DLD1 (cell line): Measurements from ENCODE around the gene CLEC16A.

Experiments used
- in situ Hi-C: cut with HindIII; loops from 2 replicates; pipeline ENCODE4 v1.10.0; 2017; ENCODE audit warnings: low sequenced_read_pairs

Gene CLEC16A

DNA sequence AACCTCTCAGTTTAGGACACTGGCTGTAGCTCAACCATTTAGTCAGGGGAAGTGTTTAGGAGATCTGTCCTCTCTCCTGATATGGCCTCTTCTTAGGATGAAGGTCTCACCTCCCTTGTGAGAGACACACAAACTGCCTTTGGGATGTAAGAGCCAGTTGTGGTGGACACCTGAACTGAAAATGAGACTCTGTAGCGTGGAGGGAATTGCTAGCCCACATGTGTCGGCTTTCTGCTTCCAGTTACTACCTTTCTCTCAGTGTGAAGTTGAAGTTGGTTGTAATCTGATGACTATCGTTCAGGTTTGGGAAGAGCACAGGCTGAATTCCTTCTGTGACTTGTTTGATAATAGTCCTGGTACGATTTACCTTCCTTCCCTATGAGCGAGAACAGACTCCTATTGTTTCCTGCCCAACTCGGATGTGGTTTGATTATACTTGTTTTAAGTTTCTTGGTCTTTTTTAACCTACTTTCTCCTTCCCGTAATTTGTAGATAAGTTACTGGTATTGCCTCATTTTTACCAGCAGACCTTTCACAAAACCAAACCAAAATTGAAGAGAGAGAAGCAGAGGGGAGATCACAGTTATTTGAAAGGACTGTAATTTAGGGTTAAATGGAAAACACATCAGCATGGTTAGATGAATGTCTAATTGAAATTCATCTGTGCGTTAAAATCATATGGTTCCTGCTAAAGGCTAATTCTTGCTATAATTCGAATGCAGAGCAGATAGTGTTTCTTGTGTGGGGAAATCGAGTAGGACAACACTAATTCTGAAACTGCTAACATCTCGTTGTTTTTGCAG is 43.2 kb downstream of the CLEC16A start:
- in situ Hi-C loops: no loop called here

DNA sequence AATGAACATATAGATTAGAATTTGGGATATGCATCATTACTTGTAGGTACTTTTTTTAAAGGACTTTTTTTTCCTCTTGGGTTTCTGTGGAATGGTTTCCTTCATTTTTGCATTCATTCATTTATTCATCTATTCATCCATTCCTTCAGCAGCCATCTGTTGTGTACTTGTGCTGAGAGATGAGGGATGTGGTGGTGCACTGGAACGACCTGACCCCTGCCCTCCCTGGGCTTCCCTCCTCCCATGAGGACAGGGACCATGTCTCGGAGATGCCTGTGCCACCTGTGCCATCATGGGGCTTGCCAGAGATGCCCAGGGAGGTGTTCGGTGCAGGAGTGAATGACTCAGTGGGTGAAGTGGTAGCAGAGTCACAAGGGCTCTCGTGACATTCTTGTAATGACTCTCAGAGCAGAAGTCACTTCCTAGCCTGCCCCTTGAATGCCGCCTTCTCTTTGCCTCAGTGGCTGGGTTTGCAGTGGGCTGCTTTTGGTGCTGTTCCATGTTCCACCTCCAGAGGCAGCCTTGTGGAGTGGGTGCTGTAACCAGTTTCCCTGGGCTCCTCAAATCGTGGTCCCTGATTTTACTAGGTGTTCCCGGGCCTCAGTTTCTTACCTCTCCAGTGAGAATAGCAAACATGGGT is 43.9 kb downstream of the CLEC16A start:
- in situ Hi-C loops: no loop called here

DNA sequence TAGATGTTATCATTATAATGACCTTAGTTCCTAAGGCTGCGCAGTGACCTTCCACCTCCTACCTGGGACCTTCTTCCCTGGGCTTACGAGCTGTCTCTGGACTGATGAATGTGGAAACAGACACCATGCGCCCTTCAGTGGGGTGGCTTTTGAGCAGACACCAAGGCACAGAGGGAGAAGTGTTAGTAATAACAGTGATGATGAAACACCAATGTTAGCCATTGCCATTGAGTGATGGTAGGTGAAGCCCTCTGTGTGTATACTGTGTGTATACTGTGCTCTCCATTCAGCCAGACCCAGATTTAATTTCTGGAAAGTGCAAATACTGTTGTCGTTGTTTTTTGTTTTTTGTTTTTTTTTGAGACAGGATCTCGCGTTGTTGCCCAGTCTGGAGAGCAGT is 44.5 kb downstream of the CLEC16A start:
- in situ Hi-C loops: no loop called here

DNA sequence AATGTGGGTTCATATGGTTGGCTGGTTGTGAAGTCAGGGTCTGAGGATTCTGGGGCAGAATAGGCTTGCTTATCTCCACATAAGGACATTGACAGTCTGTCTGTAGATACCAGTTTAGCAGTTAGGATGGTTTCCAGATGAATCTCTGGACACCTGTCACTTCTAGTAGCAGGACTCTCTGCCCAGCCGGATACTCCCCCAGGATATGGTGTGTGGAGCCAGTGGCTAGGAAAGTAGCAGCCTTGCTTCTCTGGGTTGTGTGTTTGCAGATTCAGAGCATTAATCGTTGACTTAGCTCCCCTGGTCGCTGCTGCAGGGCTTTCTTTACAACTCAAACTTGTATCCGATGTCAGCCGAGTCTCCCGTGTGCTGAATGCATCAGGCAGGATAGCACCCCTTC is 45.2 kb downstream of the CLEC16A start:
- in situ Hi-C loops: no loop called here

DNA sequence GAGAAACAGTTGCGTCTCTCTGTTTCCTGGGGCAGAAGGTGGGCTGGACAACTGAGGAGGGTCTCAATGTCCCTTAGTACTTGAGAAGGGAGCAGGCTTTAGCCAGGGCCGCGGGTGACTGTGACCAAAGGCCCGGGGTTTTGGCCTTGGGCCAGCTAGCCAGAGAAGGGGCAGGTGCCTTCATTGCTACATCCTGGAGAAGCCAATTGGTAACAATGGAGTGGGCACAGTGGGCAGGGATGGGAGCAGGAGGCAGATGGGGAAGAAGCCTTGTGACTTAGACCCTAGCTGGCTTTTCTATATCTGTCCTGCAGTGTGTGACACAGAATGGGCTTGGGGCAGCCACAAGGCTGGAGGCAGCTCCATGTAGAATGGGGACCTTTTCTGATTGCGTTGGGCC is 46.0 kb downstream of the CLEC16A start:
- in situ Hi-C loops: no loop called here

DNA sequence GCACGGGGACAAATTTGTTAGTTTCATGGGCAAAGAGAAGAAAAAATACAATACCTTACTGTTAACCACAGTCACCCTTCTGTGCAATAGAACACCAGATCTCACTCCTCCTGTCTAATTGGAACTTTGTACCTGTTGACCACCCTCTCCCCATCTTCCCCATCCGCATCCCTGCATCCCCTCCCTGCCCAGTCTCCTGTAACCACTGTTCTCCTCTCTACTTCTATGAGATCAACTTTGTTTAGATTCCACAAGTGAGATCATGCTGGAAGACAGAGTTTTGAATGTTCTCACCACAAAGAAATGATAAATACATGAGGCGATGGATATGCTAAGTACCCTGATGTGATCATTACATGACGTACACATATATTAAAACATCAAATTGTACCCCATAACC is 47.7 kb downstream of the CLEC16A start:
- in situ Hi-C loops: no loop called here

DNA sequence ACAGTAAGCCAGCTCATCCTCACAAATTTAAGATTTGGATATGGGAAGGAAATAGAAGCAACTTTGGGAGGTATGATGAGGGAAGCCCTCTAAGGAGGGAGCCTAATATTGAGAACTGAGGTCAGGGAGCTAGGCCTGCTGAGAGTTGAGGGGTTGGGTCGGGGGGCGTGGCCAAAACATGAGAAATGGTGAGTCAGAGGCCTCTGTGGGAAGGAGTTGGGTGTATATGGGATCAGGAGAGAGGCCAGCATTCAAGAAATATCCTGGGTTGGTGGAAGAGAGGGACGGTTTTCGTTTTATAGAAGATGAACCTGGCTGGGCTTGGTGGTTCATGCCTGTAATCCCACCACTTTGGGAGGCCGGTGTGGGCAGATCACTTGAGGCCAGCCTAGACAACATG is 48.4 kb downstream of the CLEC16A start:
- in situ Hi-C loops: no loop called here

DNA sequence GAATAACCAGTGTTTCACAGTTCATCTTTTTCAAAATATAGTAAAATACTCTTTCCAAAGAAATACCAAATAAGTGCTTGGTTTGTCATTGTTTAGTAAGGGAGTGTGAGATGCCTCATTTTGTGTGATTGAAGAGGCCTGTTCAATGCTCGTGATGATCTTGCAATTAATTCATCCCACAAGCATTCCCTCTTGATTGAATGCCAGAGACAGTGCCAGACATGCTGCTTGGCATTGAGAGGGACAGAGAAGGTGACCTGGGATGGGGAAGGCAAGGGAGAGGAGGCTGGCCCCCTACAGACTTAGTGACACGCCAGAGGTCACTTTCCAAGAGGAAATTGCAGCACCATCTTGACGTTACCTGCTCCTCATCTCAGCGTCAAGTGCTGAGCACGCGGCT is 49.3 kb downstream of the CLEC16A start:
- in situ Hi-C loops: no loop called here

DNA sequence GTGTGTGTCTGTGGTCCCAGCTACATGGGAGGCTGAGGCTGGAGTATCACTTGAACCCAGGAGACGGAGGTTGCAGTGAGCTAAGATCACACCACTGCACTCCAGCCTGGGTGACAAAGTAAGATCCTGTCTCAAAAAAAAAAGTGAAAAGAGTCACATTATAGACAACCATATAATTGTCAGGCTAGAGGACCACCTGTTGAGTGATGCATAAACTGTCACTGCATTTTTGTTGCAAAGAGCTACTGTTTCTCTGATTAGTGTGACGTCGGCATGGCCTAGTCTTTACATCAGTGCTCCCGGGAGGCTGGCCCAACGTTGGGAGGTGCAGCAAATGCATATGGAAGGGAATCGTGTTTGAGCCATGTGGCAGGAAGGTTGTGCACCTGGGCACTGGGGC is 50.2 kb downstream of the CLEC16A start:
- in situ Hi-C loops: no loop called here

DNA sequence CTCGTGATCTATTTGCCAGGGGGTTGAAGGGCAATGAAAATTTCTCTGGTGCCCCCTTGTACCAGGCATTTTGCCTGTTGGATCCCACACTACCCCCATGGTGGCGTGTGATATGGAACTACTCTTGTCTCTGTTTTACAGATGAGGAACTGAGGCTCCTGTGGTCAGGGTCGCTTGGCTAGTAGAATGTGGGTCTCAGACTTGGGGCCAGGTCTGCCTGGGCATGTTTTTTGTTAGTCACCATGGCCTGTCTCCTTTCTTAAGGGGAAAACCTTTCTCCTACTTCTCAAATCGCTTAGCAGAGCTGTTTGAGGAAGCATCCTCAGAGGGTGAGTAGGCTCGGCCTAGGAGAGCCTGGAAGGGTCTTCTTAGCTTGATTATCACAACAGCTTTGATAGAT is 51.2 kb downstream of the CLEC16A start:
- in situ Hi-C loops: no loop called here

DNA sequence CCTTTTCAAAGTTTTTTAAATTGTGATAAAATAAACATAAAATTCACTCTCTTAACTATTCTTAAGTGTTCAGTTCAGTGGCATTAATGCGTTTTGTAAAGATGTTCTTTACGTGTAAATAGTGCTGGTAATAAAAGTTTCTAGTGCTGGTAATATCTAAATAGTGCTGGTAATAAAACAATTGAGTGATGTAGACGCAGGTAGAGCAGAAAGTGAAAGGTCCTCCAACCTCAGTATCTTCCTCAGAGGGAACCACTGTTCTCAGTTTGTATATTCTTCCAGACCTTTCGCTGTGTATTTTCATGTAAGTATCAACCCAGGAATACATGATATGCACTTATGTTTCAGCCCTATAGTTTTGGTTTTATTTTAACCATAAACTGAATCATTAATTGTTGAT is 53.1 kb downstream of the CLEC16A start:
- in situ Hi-C loops: no loop called here

DNA sequence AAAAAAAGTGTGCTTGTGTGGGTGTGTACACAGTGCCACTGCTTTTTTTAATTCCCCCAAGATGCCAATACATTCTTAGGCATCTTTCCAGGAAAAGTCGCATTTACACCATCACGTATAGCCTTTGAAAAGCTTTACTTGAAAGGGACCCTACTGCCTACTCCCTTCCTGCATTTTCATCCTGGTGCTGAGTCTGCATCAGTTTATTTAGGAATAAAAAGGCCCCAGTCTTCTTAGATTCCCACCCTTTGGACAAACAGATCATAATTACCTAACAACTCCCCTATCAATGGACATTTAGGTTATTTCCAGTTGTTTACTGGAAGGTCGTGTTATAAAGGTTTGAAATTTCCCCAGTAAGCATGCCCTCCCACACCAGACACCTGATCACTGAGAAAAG is 54.9 kb downstream of the CLEC16A start:
- in situ Hi-C loops: no loop called here

DNA sequence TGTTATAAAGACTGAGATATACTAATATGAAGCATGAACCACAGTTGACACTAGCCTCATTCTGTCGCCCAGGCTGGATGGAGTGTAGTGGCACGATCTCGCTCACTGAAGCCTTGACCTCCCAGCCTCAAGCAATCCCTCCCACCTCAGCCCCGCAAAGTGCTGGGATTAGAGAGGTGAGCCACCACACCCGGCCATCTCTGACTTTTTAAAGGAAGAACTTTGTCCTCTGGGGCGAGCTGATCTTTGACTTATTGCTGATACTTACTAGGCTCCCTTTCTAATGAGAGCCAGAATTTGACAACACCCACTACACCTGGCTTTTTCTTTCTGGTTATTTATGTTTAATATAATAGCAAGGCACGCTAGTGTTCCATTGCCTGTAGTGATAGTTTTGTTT is 57.2 kb downstream of the CLEC16A start:
- in situ Hi-C loops: no loop called here

DNA sequence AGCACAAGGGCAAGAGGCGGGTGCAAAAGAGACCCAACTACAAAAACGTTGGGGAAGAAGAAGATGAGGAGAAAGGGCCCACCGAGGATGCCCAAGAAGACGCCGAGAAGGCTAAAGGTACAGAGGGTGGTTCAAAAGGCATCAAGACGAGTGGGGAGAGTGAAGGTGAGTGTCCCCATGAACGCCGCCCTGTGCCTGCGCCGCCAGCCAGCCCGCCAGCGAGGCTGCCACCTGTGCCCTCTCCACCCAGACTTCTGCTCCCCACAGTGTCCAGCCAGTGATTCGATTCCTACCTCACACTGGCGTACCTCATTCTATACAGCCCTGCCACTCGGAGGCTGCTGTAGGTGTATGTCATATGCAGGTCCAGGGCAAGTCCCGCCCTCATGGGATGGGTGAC is 58.8 kb downstream of the CLEC16A start:
- in situ Hi-C loops: no loop called here

DNA sequence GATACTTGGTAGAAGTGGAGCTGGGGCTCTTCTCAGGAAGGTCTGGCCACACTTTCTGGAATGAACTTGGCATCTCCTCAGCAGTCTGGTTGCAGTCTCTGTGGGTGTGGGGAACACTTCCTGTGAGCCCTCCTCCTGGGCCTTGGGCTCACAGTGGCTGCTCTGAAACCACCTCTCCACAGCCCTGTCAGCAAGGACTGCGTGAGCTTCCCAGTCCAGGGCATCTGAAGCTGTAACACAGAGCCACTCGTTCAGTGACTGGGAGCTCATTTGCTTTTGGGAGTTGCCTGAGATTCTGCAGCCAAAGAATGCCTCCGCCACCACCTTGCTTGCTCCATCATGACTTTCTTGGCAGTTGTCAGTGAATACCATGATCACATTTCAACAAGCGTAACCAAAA is 60.0 kb downstream of the CLEC16A start:
- in situ Hi-C loops: no loop called here

DNA sequence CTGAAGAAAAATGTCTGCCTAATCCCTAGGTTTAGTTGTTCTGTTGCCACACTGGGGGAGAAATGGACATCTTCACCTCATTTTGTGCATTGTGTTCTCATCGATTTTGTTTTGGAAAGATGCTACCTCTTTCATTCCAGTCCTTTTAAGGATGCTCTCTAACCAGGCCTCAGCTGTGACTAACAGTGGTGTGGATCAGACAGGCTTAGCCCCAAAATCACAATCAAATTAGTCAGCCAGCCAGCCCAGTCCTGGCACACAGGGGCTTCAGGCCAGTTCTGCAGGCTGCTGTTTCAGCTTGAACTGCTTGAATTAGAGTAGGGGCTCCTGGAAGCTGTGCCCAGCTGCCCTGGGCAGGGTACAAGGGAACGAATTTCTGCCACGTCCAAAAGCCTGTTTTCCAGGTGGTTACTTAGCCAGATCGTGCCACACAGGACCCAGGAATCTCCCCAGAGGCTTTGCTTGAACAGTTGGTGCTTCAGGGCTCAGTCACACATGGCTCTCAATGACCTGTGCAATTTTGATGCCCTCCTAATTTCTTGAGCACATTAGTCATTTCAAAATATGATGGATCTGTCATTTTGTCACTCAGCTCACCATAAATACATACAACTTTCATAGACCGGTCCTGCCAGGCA is 60.7 kb downstream of the CLEC16A start:
- in situ Hi-C loops: no loop called here

DNA sequence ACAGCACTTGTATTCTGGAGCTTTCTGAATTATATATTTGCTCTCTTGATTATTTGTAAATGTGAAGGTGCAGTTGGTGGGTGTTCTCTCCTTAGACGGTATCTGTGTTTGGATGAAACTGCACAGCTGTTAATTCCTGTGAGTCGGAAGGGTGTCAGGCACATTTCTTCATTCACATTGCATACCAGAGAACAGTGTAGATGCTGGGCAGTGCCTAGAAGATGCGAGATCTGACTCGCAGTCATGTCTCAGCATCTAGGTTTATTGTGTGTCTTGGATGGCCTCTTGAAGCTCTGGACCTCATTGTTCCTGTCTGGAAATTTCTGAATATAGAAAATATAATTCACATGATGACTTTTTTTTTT is 61.2 kb downstream of the CLEC16A start:
- in situ Hi-C loops: no loop called here

DNA sequence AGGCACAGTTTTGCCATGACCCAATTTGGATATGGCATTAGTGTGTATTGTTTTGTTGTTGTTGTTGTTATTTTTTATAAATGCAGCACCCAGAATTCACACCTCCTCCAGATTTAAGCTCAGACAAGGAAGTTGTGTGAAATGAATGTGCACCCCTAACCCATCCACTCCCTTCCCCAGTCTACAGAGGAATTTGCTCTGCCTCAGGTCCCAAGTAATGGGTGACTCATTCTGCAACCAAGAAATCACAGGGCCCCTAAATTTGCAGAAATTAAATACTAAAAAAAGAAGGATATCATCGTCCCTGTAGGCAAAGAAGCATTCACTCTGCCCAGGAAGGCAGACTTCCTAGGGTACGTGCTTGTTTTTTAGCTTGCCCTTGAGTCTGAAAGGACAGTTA is 62.3 kb downstream of the CLEC16A start:
- in situ Hi-C loops: no loop called here

DNA sequence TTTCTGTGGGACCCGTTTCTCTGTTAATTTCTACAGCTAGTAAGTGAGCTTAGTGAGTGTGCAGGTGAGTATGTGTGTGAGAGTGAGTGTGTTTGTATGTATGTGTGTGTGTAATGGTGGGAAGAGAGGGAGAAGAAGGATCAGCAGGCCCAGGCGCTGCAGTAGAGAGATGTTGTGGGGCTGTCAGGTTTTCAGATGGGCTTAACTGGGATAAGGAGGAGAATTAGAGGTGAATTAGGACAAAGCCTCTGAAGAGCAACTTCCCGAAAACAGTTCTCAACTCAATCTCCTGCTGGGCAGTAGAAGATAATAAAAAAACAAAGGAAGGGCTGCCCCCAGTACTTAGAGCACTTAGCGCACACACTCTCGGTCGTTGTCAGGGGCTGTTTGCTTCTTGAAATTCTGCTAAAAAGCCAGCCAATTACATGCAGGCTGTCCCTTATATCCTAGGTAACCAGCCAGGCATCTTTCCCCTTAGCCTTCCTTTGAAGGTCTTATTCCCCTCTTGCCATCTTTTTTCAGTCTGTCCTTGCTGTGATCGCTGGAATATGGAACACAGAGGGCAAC is 63.4 kb downstream of the CLEC16A start:
- in situ Hi-C loops: no loop called here

DNA sequence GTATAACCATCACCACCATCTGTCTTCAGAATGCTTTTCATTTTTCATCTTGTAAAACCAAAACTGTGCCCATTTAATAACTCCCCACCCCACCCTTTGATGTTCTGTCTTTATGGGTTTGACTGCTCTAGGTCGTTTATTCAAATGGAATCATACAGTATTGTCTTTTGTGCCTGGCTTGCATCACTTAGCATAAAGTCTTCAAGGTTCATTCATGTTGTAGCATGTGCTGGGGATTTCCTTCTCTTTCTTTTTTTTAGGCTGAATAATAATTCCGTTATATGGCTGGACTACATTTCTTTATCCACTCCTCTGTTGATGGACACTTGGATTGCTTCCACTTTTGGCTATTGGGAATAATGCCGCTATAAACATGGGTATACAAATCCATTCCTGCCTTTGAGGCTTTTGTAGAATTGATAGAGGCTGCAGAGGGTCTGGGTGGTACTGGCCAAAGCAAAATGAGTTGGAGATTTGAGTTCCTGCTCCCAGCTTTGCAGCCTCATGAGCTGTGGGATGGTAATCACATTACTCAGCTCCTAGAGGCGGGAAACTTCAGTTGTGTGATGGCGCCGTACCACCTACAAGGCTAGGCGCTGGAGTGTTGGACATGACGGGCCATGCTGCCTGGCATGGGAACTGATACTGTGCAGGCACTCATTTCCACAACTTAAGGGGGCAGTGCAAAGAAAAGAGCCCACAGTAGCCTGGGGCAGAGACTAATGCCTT is 64.8 kb downstream of the CLEC16A start:
- in situ Hi-C loops: no loop called here

DNA sequence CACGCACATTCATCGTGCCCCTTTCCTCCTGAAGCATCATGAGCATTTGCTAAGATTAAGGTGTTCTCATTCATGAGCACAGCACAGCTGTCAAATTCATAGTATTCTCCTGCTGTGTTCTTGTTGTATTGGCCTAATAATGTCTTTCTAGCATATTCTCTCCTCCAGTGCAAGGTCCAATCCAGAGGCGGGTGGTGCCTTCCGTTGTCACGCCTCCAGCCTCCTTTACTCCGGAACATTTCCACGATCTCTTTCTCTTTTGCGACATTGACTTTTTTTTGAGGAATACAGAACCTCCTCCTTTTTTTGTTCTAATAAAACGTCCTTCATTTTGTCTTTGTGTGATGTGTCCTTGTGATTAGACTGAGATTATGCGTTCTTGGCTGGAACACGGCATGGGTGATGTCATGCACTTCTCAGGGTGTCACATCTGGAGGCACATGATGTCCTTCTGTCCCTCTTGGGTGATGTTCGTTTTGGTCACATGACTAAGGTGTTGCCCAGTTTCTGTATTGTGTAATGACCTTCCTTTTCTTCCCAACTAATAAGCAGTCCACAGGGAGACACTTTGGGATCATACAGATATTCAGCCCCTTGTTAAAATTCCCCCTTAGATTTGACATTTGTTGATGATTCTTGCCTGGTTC is 66.3 kb downstream of the CLEC16A start:
- in situ Hi-C loops: no loop called here
